DND-41 (cell line): Measurements from ENCODE around the gene KIF26A.

Experiments used
- ATAC-seq: fragments of 200-7000 bp; cut with Tn5 transposase; 3 replicates; pipeline ENCODE4 v1.9.1; 2021; ENCODE audit warnings: low read depth; ENCODE audit not compliant: insufficient read depth
- DNase-seq: peaks from one replicate; pipeline ENCODE4 v3.0.0-alpha.2; 2020
- H2AFZ ChIP-seq: 2 replicates; pipeline ENCODE4 v1.6.0; 2012; ENCODE audit warnings: low read depth, low read length
- H3K27ac ChIP-seq: 2 replicates; pipeline ENCODE4 v1.5.1; 2012; ENCODE audit warnings: low read length, inconsistent platforms
- H3K27me3 ChIP-seq: fragments of 200-600 bp; sonication (generic); 2 replicates; pipeline ENCODE4 v1.6.0; 2012; ENCODE audit warnings: low read length, mild to moderate bottlenecking, inconsistent platforms; ENCODE audit not compliant: insufficient read depth, poor library complexity
- H3K36me3 ChIP-seq: 2 replicates; pipeline ENCODE4 v1.5.1; 2012; ENCODE audit warnings: low read length, inconsistent platforms; ENCODE audit not compliant: insufficient read depth
- H3K4me1 ChIP-seq: 2 replicates; pipeline ENCODE4 v1.5.1; 2012; ENCODE audit warnings: mild to moderate bottlenecking, low read length; ENCODE audit not compliant: insufficient read depth
- H3K4me2 ChIP-seq: 2 replicates; pipeline ENCODE4 v1.6.0; 2012; ENCODE audit warnings: mild to moderate bottlenecking, moderate library complexity, low read length, inconsistent platforms; ENCODE audit not compliant: insufficient read depth
- H3K4me3 ChIP-seq, 2 experiments: fragments of 200-600 bp in 1 of 2; shearing (Covaris generic) in 1 of 2; 2 replicates each; pipeline ENCODE4 v1.5.1; 2012 to 2016; ENCODE audit warnings: inconsistent platforms in 2 of 2, low read length in 2 of 2, mild to moderate bottlenecking in 2 of 2, low read depth in 1 of 2, moderate library complexity in 1 of 2
- H3K79me2 ChIP-seq: 2 replicates; pipeline ENCODE4 v1.6.0; 2012; ENCODE audit warnings: low read length, inconsistent platforms; ENCODE audit not compliant: insufficient read depth
- H3K9ac ChIP-seq: 2 replicates; pipeline ENCODE4 v1.6.0; 2012; ENCODE audit warnings: low read depth, mild to moderate bottlenecking, inconsistent platforms, low read length, moderate library complexity
- H3K9me3 ChIP-seq: 2 replicates; pipeline ENCODE4 v1.5.1; 2012; ENCODE audit warnings: low read length, moderate library complexity, mild to moderate bottlenecking, inconsistent platforms; ENCODE audit not compliant: insufficient read depth, severe bottlenecking
- H4K20me1 ChIP-seq: 2 replicates; pipeline ENCODE4 v1.6.0; 2012; ENCODE audit warnings: low read length; ENCODE audit not compliant: insufficient read depth
- EZH2 ChIP-seq: IDR thresholded peaks from 3 replicates; pipeline ENCODE4 v1.6.1; 2012; ENCODE audit warnings: borderline replicate concordance, low read depth, mild to moderate bottlenecking, moderate library complexity, low read length, inconsistent platforms; ENCODE audit not compliant: severe bottlenecking
- TF ChIP-seq, protein P1 (sequence below): IDR thresholded peaks from 2 replicates; pipeline ENCODE4 v1.5.1; 2012; ENCODE audit warnings: borderline replicate concordance, low read length, moderate library complexity, mild to moderate bottlenecking; ENCODE audit not compliant: poor library complexity, severe bottlenecking; ENCODE audit errors: extremely low read depth

Gene KIF26A

GRCh38 chr14:104178279-104178678 is 39.9 kb downstream of the KIF26A start:
- H3K9me3 ChIP-seq: no peaks in the 10 kb centered on the region
- no peaks in the 10 kb centered on the region for H3K4me1 ChIP-seq
- H3K27me3 ChIP-seq: no peaks in the 10 kb centered on the region
- ATAC-seq (no peak), DNase-seq (no peak)
- no peaks in the 10 kb centered on the region for H3K79me2 ChIP-seq
- no peak overlapping the region for H3K27ac ChIP-seq
- no peaks in the 10 kb centered on the region for H3K36me3 ChIP-seq
- H2AFZ ChIP-seq: no peak overlapping the region
- no peak overlapping the region for H3K9ac ChIP-seq
- TF ChIP-seq, protein P1, sequence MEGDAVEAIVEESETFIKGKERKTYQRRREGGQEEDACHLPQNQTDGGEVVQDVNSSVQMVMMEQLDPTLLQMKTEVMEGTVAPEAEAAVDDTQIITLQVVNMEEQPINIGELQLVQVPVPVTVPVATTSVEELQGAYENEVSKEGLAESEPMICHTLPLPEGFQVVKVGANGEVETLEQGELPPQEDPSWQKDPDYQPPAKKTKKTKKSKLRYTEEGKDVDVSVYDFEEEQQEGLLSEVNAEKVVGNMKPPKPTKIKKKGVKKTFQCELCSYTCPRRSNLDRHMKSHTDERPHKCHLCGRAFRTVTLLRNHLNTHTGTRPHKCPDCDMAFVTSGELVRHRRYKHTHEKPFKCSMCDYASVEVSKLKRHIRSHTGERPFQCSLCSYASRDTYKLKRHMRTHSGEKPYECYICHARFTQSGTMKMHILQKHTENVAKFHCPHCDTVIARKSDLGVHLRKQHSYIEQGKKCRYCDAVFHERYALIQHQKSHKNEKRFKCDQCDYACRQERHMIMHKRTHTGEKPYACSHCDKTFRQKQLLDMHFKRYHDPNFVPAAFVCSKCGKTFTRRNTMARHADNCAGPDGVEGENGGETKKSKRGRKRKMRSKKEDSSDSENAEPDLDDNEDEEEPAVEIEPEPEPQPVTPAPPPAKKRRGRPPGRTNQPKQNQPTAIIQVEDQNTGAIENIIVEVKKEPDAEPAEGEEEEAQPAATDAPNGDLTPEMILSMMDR: no peak
- TF ChIP-seq EZH2: no peak
- H3K4me3 ChIP-seq: no peak overlapping the region
- no peak overlapping the region for H3K4me2 ChIP-seq
- no peaks in the 10 kb centered on the region for H4K20me1 ChIP-seq

DNA sequence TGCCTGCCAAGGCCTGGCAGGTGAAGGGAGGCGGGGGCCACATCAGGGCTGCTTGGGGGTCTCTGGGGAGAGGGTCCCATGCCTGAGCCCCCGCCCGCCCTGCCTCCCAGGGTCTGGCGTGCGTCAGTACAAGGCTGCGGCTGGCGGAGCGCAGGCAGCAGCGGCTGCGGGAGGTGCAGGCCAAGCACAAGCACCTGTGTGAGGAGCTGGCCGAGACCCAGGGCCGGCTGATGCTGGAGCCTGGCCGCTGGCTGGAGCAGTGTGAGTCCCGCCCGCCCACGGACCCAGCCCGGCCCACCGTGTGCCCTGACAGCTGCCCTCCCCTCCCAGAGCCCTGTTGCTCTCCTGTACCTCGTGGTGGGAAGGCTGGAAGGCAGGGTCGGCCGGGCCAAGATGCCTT is 40.7 kb downstream of the KIF26A start:
- no peaks in the 10 kb centered on the region for H3K9me3 ChIP-seq
- H2AFZ ChIP-seq: no peak overlapping the region
- DNase-seq (no peak), ATAC-seq (no peak)
- no peaks in the 10 kb centered on the region for H3K36me3 ChIP-seq
- no peaks in the 10 kb centered on the region for H4K20me1 ChIP-seq
- H3K9ac ChIP-seq: no peak overlapping the region
- no peaks in the 10 kb centered on the region for H3K27me3 ChIP-seq
- H3K4me2 ChIP-seq: no peak overlapping the region
- H3K79me2 ChIP-seq: no peaks in the 10 kb centered on the region
- no peak overlapping the region for H3K4me3 ChIP-seq
- TF ChIP-seq EZH2: no peak
- TF ChIP-seq, protein P1: no peak
- no peaks in the 10 kb centered on the region for H3K4me1 ChIP-seq
- no peak overlapping the region for H3K27ac ChIP-seq

DNA sequence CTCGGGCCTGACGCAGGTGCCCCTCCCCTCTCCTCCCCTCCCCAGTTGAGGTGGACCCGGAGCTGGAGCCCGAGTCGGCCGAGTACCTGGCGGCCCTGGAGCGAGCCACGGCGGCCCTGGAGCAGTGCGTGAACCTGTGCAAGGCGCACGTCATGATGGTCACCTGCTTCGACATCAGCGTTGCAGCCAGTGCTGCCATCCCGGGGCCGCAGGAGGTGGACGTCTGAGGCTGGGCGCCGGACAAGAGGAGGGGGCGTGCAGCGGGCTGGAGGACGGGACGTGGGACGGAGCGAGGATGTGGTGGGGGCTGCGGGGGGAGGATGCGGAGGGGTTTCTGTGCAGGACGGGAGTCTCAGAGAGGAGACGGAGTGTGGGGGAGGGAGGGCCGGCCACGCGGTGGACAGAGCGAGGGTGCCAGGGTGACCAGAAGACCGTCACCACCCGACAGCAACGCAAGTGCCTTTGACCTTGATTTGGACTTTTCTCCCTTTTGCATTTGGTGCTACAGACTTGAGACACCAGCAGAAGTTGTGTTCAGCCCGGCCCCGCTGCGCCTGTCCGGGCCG is 41.3 kb downstream of the KIF26A start:
- Histone ChIP-seq H3K36me3 (no peaks in the 10 kb centered on the region), H3K9me3 (no peaks in the 10 kb centered on the region), H3K27ac (no peak overlapping the region), H3K4me2 (no peak overlapping the region), H3K4me1 (no peaks in the 10 kb centered on the region), H3K4me3 (no peak overlapping the region), H3K27me3 (no peaks in the 10 kb centered on the region), H2AFZ (no peak overlapping the region), H4K20me1 (no peaks in the 10 kb centered on the region; the same call in 1 of the 2 replicates), H3K79me2 (no peaks in the 10 kb centered on the region), H3K9ac (no peak overlapping the region)
- ATAC-seq (no peak), DNase-seq (no peak)
- TF ChIP-seq, protein P1: no peak
- no peak for TF ChIP-seq EZH2
